ENCODE results near the gene UBE2J1. TPM values are rescaled to one million over a fixed set of nuclear protein-coding genes. Genes with fewer than 3 reads are reported as not detected.
"Not testable (repeated sequence)": the region's sequence is repeated elsewhere in the genome, so short reads cannot be mapped to it uniquely, and the experiment has no call there.

UBE2J1 gene, protein sequence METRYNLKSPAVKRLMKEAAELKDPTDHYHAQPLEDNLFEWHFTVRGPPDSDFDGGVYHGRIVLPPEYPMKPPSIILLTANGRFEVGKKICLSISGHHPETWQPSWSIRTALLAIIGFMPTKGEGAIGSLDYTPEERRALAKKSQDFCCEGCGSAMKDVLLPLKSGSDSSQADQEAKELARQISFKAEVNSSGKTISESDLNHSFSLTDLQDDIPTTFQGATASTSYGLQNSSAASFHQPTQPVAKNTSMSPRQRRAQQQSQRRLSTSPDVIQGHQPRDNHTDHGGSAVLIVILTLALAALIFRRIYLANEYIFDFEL
- 10 to 100 TPM; 27.1 to 27.2 TPM for total RNA-seq
- 36.0 TPM for polyA plus RNA-seq

DNA sequence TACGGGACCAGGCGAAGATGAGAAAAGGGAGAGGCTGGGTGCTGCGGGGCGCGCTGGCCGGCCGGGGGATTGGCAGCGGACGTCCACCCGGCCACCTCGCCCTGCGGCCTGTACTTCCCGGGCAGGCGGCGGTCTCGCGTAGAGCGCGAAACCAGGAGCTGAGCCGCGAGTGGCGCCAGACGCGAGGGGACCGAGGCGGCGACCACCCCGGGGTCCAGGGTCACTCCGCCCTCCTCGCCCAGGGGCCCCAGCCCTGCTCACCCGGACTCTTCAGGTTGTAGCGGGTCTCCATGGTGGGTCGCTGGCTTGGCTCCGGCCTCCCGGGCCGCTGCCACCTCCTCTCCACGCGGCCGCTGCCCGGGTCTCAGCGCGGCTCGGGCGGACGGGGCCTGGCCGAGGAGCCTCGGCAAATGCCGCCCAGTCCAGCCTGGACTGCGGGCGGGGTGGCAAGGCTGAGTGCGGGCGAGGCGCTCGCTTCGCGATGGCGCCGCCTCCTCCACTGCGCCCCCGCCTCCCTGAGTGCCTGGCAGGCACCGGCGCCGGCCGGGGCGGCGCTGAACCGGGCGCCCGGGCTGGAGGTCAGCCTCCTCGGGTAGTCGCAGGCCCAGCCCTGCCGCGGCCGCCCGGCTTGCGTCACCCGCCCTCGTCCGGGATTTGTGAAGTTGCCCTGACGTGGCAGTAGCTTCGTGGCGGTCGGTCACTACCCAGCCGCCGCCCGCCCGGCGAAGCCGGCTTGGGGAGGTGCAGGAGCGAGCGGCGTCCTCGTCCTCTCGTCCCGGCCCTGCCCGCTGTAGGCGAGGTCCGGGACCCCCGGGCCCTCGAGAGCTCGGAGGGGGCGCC, at the start of gene UBE2J1:
Gene UBE2J1 (minus strand): TSS at position 445 of the 840 bp plus-strand sequence. CDS start 153 bp downstream, at position 292.
- Mint-ChIP-seq H3K9me3 (no peaks in the 10 kb centered on the region), H3K4me3 (peak within 1 kb of the TSS; percentile 92 to 99 (median 95)), H3K36me3 (peaks cover 0 to 7% (median 0%) of the 10 kb centered on the region in 3 donors), H3K4me1 (peaks cover 61 to 74% (median 69%) of the 10 kb centered on the region in 3 donors), H3K27me3 (no peaks in the 10 kb centered on the region), H3K27ac (peak within 1 kb of the TSS; percentile 93 to 98 (median 96))
- CTCF ChIA-PET = interaction anchor here (0.9 to 5.3 kb wide), 8 partner anchors 10 to 272 kb away, joined by 3 to 41 read pairs (median 6); partner anchors contain the start of gene PNRC1
- Histone ChIP-seq H3K9me3 (ENCODE audit: low read length) (no peaks in the 10 kb centered on the region), H3K27ac (ENCODE audit: low read depth, low read length) (peak within 1 kb of the TSS; percentile 85), H3K36me3 (ENCODE audit: insufficient read depth, low read length) (no peaks in the 10 kb centered on the region), H3K4me1 (ENCODE audit: insufficient read depth, low read length) (peaks cover 57% of the 10 kb centered on the region), H3K27me3 (ENCODE audit: insufficient read depth, low read length, poor library complexity, severe bottlenecking) (no peaks in the 10 kb centered on the region), H3K4me3 (ENCODE audit: low read length) (peak within 1 kb of the TSS; percentile 69)
- DNase-seq = peak; percentile 59 to 81 (median 72)
- POLR2A ChIA-PET = interaction anchor here (0.5 to 3.9 kb wide), 15 partner anchors 11 to 1661 kb away, joined by 3 to 59 read pairs (median 4); partner anchors contain the start of genes AKIRIN2 and PNRC1

DNA sequence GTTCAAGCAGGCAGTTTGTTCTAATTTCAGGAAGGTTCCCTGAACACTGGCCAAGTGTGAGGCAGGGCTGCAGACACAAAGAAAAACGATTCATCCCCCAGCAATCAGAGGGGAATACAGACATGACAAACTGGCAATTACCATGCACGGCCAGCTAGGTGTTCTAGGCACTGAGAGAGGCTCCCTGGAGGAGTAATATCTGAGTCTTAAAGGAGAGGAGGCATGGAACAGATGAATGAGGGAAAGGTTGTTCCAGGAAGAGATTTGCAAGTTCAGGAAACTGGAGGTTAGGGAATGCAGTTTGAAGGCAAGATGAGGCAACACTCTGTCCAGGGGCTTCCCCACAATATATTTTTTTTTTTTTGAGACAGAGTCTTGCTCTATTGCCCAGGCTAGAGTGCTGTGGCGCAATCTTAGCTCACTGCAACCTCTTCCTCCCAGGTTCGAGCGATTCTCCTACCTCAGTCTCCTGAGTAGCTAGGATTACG, 48.4 kb upstream of the UBE2J1 start:
- H3K4me3 Mint-ChIP-seq = no peak overlapping the region
- ChIA-PET POLR2A (no interaction called here), CTCF (interaction anchor here (1.0 kb wide), 1 partner anchor 29 kb away, joined by 5 read pairs; no protein-coding TSS in a partner anchor)
- no peaks in the 10 kb centered on the region for H3K9me3 Mint-ChIP-seq
- H3K36me3 ChIP-seq (ENCODE audit: insufficient read depth, low read length) = no peaks in the 10 kb centered on the region
- H3K4me3 ChIP-seq (ENCODE audit: low read length) = no peak overlapping the region
- H3K9me3 ChIP-seq (ENCODE audit: low read length) = no peaks in the 10 kb centered on the region
- peaks cover 0 to 4% of the 10 kb centered on the region in 2 donors for H3K27me3 Mint-ChIP-seq
- H3K27ac ChIP-seq (ENCODE audit: low read depth, low read length) = no peak overlapping the region
- H3K27me3 ChIP-seq (ENCODE audit: insufficient read depth, low read length, poor library complexity, severe bottlenecking) = no peaks in the 10 kb centered on the region
- H3K4me1 Mint-ChIP-seq = no peaks in the 10 kb centered on the region
- no peaks in the 10 kb centered on the region for H3K4me1 ChIP-seq (ENCODE audit: insufficient read depth, low read length)
- no peak overlapping the region for H3K27ac Mint-ChIP-seq
- no peak for DNase-seq
- no peaks in the 10 kb centered on the region for H3K36me3 Mint-ChIP-seq

DNA sequence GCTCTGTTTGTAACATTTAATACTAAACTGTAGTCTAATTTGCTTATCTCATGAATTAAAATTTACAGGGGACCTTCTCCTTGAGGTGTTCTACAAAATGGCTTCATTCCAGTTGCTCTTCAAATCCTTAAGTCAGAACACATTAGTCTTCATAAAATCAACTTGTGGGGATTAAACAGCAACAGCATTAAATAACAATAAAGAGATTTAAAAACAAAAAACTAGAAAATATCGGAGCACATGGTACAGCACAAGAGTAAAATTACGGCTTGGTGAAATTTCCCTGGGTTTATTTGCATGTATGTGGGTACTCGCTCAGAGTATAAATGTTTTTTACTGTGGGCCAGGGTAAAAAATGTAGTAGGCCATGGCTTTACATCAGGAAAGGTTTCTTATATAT, 47.5 kb upstream of the UBE2J1 start:
- H3K36me3 ChIP-seq (ENCODE audit: insufficient read depth, low read length) = no peaks in the 10 kb centered on the region
- no peak overlapping the region for H3K4me3 Mint-ChIP-seq
- no peaks in the 10 kb centered on the region for H3K4me1 Mint-ChIP-seq
- no peaks in the 10 kb centered on the region for H3K27me3 ChIP-seq (ENCODE audit: insufficient read depth, low read length, poor library complexity, severe bottlenecking)
- H3K4me1 ChIP-seq (ENCODE audit: insufficient read depth, low read length) = no peaks in the 10 kb centered on the region
- no peak overlapping the region for H3K4me3 ChIP-seq (ENCODE audit: low read length)
- H3K9me3 ChIP-seq (ENCODE audit: low read length) = no peaks in the 10 kb centered on the region
- ChIA-PET CTCF (no interaction called here), POLR2A (no interaction called here)
- H3K27ac Mint-ChIP-seq = no peak overlapping the region
- no peaks in the 10 kb centered on the region for H3K9me3 Mint-ChIP-seq
- H3K27me3 Mint-ChIP-seq = peaks cover 0 to 4% of the 10 kb centered on the region in 2 donors
- DNase-seq = no peak
- H3K27ac ChIP-seq (ENCODE audit: low read depth, low read length) = no peak overlapping the region
- no peaks in the 10 kb centered on the region for H3K36me3 Mint-ChIP-seq

DNA sequence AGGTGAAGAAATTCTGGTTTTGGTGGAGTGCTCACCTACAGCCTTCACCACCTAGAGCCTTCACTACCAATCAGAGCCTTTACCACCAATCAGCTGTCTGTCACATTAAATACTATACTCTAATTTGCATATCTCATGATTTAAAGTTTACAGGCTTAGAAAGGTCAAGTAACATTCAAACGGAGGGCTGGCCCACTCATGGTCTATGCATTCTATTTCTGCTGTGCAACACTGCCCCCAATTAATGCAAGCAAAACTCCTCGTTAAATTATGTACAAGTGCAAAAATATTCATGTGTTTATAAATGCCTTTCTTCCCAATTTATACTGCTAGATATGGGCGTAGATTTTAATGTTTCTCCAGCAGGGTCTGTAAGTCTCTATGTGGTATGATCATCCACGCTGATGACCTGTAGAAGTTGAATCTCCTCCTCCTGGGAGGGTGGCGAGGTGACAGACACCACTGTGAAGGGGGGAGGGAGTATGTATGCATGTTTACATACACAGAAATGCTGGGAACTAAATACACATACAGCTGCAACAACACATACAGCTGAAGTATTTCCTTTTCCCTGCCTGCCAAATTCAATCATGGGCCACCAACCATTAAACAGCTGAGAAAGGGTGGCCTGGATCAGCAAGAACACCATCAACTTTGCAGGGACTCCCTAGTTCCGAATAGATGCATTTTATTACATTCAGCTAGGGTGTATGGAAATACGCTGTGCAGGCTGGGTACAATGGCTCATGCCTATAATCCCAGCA, 46.4 kb upstream of the UBE2J1 start:
- no peak overlapping the region for H3K4me3 Mint-ChIP-seq
- peaks cover 0 to 4% of the 10 kb centered on the region in 2 donors for H3K27me3 Mint-ChIP-seq
- no peaks in the 10 kb centered on the region for H3K4me1 ChIP-seq (ENCODE audit: insufficient read depth, low read length)
- ChIA-PET CTCF (interaction anchor here (0.8 kb wide), 1 partner anchor 27 kb away, joined by 3 read pairs; no protein-coding TSS in a partner anchor), POLR2A (no interaction called here)
- H3K36me3 Mint-ChIP-seq = no peaks in the 10 kb centered on the region
- DNase-seq = no peak
- no peaks in the 10 kb centered on the region for H3K36me3 ChIP-seq (ENCODE audit: insufficient read depth, low read length)
- H3K4me3 ChIP-seq (ENCODE audit: low read length) = no peak overlapping the region
- no peak overlapping the region for H3K27ac ChIP-seq (ENCODE audit: low read depth, low read length)
- no peaks in the 10 kb centered on the region for H3K9me3 Mint-ChIP-seq
- no peak overlapping the region for H3K27ac Mint-ChIP-seq
- H3K27me3 ChIP-seq (ENCODE audit: insufficient read depth, low read length, poor library complexity, severe bottlenecking) = no peaks in the 10 kb centered on the region
- H3K4me1 Mint-ChIP-seq = no peaks in the 10 kb centered on the region
- no peaks in the 10 kb centered on the region for H3K9me3 ChIP-seq (ENCODE audit: low read length)

DNA sequence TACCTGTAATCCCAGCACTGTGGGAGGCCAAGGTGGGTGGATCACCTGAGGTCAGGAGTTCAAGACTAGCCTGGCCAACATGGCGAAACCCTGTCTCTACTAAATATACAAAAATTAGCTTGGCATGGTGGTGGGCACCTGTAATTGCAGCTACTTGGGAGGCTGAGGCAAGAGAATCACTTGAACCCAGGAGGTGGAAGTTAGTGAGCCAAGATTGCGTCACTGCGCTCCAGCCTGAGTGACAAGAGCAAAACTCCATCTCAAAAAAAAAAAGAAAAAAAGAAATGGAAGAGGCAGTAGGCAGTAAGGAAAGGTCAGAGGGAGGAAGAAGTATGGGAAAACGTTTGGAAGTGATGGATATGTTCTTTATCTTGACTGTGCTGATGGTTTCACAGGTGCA, 45.4 kb upstream of the UBE2J1 start:
- H3K27ac ChIP-seq (ENCODE audit: low read depth, low read length); H3K36me3 Mint-ChIP-seq; H3K27ac Mint-ChIP-seq; H3K9me3 ChIP-seq (ENCODE audit: low read length); H3K36me3 ChIP-seq (ENCODE audit: insufficient read depth, low read length); H3K4me1 ChIP-seq (ENCODE audit: insufficient read depth, low read length); POLR2A ChIA-PET; H3K9me3 Mint-ChIP-seq; H3K27me3 ChIP-seq (ENCODE audit: insufficient read depth, low read length, poor library complexity, severe bottlenecking); H3K27me3 Mint-ChIP-seq; DNase-seq; H3K4me3 Mint-ChIP-seq; H3K4me1 Mint-ChIP-seq; H3K4me3 ChIP-seq (ENCODE audit: low read length): not testable (repeated sequence)
- CTCF ChIA-PET = interaction anchor here (0.6 to 0.8 kb wide), 2 partner anchors 26 to 572 kb away, joined by 3 read pairs; no protein-coding TSS in a partner anchor

DNA sequence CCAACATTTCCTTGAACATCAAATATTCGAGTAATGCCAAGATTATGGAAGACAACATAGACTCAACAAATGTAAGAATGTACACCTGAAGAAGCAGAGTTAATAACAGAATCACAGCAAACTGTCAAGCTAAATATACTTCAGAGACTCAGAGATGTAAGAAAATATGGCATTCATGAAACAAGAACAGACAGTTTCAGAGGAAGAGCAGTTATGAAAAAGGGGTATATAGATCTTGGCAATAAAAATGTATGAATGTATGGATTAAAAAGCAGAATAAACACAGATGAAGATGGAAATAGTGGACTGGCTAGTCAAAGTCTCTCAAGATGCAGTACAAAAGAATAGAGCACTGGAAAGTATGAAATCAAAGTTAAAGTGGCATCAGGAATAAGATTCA, 41.1 kb upstream of the UBE2J1 start:
- no peak overlapping the region for H3K27ac Mint-ChIP-seq
- Histone ChIP-seq H3K27ac (ENCODE audit: low read depth, low read length) (no peak overlapping the region), H3K36me3 (ENCODE audit: insufficient read depth, low read length) (no peaks in the 10 kb centered on the region), H3K4me1 (ENCODE audit: insufficient read depth, low read length) (no peaks in the 10 kb centered on the region), H3K9me3 (ENCODE audit: low read length) (no peaks in the 10 kb centered on the region), H3K27me3 (ENCODE audit: insufficient read depth, low read length, poor library complexity, severe bottlenecking) (no peaks in the 10 kb centered on the region), H3K4me3 (ENCODE audit: low read length) (no peak overlapping the region)
- no peaks in the 10 kb centered on the region for H3K4me1 Mint-ChIP-seq
- ChIA-PET POLR2A (no interaction called here), CTCF (no interaction called here)
- peaks cover 0 to 8% (median 4%) of the 10 kb centered on the region in 5 donors for H3K9me3 Mint-ChIP-seq
- H3K27me3 Mint-ChIP-seq = peaks cover 5 to 7% of the 10 kb centered on the region in 2 donors
- DNase-seq = no peak
- H3K36me3 Mint-ChIP-seq = peaks cover 0 to 14% (median 6%) of the 10 kb centered on the region in 3 donors
- H3K4me3 Mint-ChIP-seq = no peak overlapping the region

DNA sequence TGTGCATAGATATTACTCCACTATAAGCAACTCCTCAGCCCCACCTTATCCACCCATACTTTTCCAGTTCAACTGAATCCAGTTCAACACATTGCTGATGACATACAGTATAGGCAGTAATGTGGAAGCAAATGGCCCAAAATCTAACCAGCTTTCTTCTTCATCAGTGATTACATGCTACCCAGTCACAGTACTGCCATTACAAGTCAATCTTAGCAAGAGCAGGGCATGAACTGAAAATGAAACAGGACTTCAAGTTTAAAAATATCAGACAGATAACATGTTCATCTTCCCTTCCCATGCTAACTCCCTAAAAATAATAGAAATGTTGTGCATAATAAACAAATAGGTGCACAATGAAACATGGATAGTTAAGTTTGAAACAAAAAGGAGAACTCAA, 40.3 kb upstream of the UBE2J1 start:
- POLR2A ChIA-PET = no interaction called here

More for the DNA sequence above, 40.3 kb upstream of the UBE2J1 start:
- Mint-ChIP-seq H3K9me3 (peaks cover 0 to 8% (median 4%) of the 10 kb centered on the region in 5 donors), H3K27ac (no peak overlapping the region), H3K27me3 (peaks cover 5 to 8% of the 10 kb centered on the region in 2 donors), H3K4me3 (no peak overlapping the region), H3K36me3 (peaks cover 0 to 14% (median 6%) of the 10 kb centered on the region in 3 donors), H3K4me1 (no peaks in the 10 kb centered on the region)
- Histone ChIP-seq H3K4me1 (ENCODE audit: insufficient read depth, low read length) (no peaks in the 10 kb centered on the region), H3K27ac (ENCODE audit: low read depth, low read length) (no peak overlapping the region), H3K4me3 (ENCODE audit: low read length) (no peak overlapping the region), H3K27me3 (ENCODE audit: insufficient read depth, low read length, poor library complexity, severe bottlenecking) (no peaks in the 10 kb centered on the region), H3K36me3 (ENCODE audit: insufficient read depth, low read length) (no peaks in the 10 kb centered on the region), H3K9me3 (ENCODE audit: low read length) (no peaks in the 10 kb centered on the region)
- CTCF ChIA-PET = no interaction called here
- DNase-seq = no peak

Data from CD8-positive, alpha-beta memory T cell (primary cell).